ENCODE measurements around the gene SEPTIN11.
"Not testable (repeated sequence)": the region's sequence is repeated elsewhere in the genome, so short reads cannot be mapped to it uniquely, and the experiment has no call there.

The SEPTIN11 gene

GRCh38 chr4:76952656-76953582 is 3.4 kb downstream of the SEPTIN11 start:
- no peak for DNase-seq

GRCh38 chr4:76953956-76954355 is 4.4 kb downstream of the SEPTIN11 start:
- no peak for DNase-seq

GRCh38 chr4:76954489-76954888 is 4.9 kb downstream of the SEPTIN11 start:
- DNase-seq, result no peak

- DNase-seq, result no peak
Measured at GRCh38 chr4:76955182-76955581, 5.6 kb downstream of the SEPTIN11 start.

GRCh38 chr4:76957004-76957738 is 7.6 kb downstream of the SEPTIN11 start:
- no peak for DNase-seq

- DNase-seq, result no peak
Measured at GRCh38 chr4:76958891-76959290, 9.3 kb downstream of the SEPTIN11 start.

GRCh38 chr4:76960014-76960413 is 10.5 kb downstream of the SEPTIN11 start:
- DNase-seq, result no peak

GRCh38 chr4:76962406-76963130 is 13.0 kb downstream of the SEPTIN11 start:
- no peak for DNase-seq

GRCh38 chr4:76963131-76963750 is 13.7 kb downstream of the SEPTIN11 start:
- no peak for DNase-seq

- DNase-seq, result not testable (repeated sequence)
Measured at GRCh38 chr4:76963927-76964326, 14.4 kb downstream of the SEPTIN11 start.

- DNase-seq, result no peak
Measured at GRCh38 chr4:76964769-76965168, 15.2 kb downstream of the SEPTIN11 start.

- DNase-seq, result no peak
Measured at GRCh38 chr4:76965866-76966579, 16.5 kb downstream of the SEPTIN11 start.

GRCh38 chr4:76968937-76969336 is 19.4 kb downstream of the SEPTIN11 start:
- no peak for DNase-seq

GRCh38 chr4:76969495-76969894 is 19.9 kb downstream of the SEPTIN11 start:
- no peak for DNase-seq

GRCh38 chr4:76969941-76970529 is 20.5 kb downstream of the SEPTIN11 start:
- no peak for DNase-seq

- no peak for DNase-seq
Measured at GRCh38 chr4:76972306-76972705, 22.8 kb downstream of the SEPTIN11 start.

GRCh38 chr4:76974150-76974549 is 24.6 kb downstream of the SEPTIN11 start:
- DNase-seq, result no peak

GRCh38 chr4:76977113-76977512 is 27.6 kb downstream of the SEPTIN11 start:
- no peak for DNase-seq

GRCh38 chr4:76977736-76978350 is 28.3 kb downstream of the SEPTIN11 start:
- no peak for DNase-seq

- no peak for DNase-seq
Measured at GRCh38 chr4:76979236-76979635, 29.7 kb downstream of the SEPTIN11 start.

GRCh38 chr4:76980261-76980660 is 30.7 kb downstream of the SEPTIN11 start:
- no peak for DNase-seq

Data from NCI-H2029 treated with DMSO at 0.1 percent for 48 hours (cell line).